B cell (primary cell): ENCODE measurements around the gene FAM184B. TPM values are rescaled to one million over a fixed set of nuclear protein-coding genes. Genes with fewer than 3 reads are reported as not detected.

Source experiments
- ATAC-seq: fragments of 200-7000 bp; cut with Tn5 transposase; one replicate; pipeline ENCODE4 v1.10.0; 2021; ENCODE audit warnings: low read depth, mild to moderate bottlenecking, moderate number of reproducible peaks, moderate library complexity
- CTCF ChIA-PET: fragments of 350-600 bp; sonication (Branson Sonifier 250); formaldehyde crosslinking; loops from one replicate; lab custom pipeline; 2021; ENCODE audit warnings: antibody characterized with exemption, inconsistent platforms; lab: Charles Lee
- POLR2A ChIA-PET: fragments of 350-600 bp; sonication (Branson Sonifier 250); formaldehyde crosslinking; loops from one replicate; lab custom pipeline; 2021; ENCODE audit warnings: antibody characterized with exemption; lab: Charles Lee
- DNase-seq: peaks from one replicate; pipeline ENCODE4 v3.0.0; 2013
- H2AFZ ChIP-seq: 2 replicates; pipeline ENCODE4 v1.6.1; 2012; ENCODE audit warnings: mild to moderate bottlenecking, low read depth, low read length; ENCODE audit not compliant: insufficient read depth, poor library complexity, severe bottlenecking
- H3K27ac ChIP-seq, 2 donors: 1 replicate in 1 of 2; 2 replicates in 1 of 2; pipeline ENCODE4 v1.5.1; 2012 to 2013; ENCODE audit warnings: low read length in 2 of 2, mild to moderate bottlenecking in 2 of 2, moderate library complexity in 1 of 2
- H3K27me3 ChIP-seq, 4 experiments: fragments of 200-600 bp in 1 of 4; sonication (generic) in 1 of 4; replicated peaks in 1 of 4; 1 replicate in 2 of 4; 2 replicates in 2 of 4; pipeline versions ENCODE4 v1.6.1 to v1.7.0; 2013 to 2016; ENCODE audit warnings: low read length in 3 of 4, mild to moderate bottlenecking in 2 of 4, mixed read lengths in 1 of 4, moderate library complexity in 1 of 4; ENCODE audit not compliant: insufficient read depth in 4 of 4, control insufficient read depth in 3 of 4; ENCODE audit errors: control extremely low read depth in 1 of 4
- H3K36me3 ChIP-seq, 2 experiments: replicated peaks in 1 of 2; 1 replicate in 1 of 2; 2 replicates in 1 of 2; pipeline versions ENCODE4 v1.6.1 to v1.7.1; 2013; ENCODE audit warnings: low read length in 1 of 2; ENCODE audit not compliant: insufficient read depth in 2 of 2, control insufficient read depth in 1 of 2; ENCODE audit errors: control extremely low read depth in 1 of 2, extremely low read depth in 1 of 2
- H3K4me1 ChIP-seq, 2 donors: fragments of 200-600 bp in 1 of 2; sonication (generic) in 1 of 2; 1 replicate in 1 of 2; 2 replicates in 1 of 2; pipeline versions ENCODE4 v1.5.1 to v1.6.1; 2013 to 2017; ENCODE audit warnings: low read length in 2 of 2; ENCODE audit not compliant: control insufficient read depth in 2 of 2, insufficient read depth in 2 of 2
- H3K4me2 ChIP-seq: replicated peaks from 2 replicates; pipeline ENCODE3; 2012; ENCODE audit warnings: mild to moderate bottlenecking, low read depth, low read length; ENCODE audit not compliant: poor library complexity, severe bottlenecking
- H3K4me3 ChIP-seq, 5 experiments: fragments of 200-600 bp in 1 of 5; sonication (generic) in 1 of 5; 1 replicate in 3 of 5; 2 replicates in 2 of 5; pipeline versions ENCODE4 v1.5.1 to v1.7.0; 2011 to 2016; ENCODE audit warnings: low read length in 4 of 5, mild to moderate bottlenecking in 4 of 5, low read depth in 2 of 5, control low read depth in 1 of 5, moderate library complexity in 1 of 5; ENCODE audit not compliant: insufficient read depth in 1 of 5; ENCODE audit errors: control extremely low read depth in 1 of 5, extremely low read depth in 1 of 5
- H3K79me2 ChIP-seq: fragments of 200-600 bp; sonication (generic); one replicate; pipeline ENCODE4 v1.6.0; 2016; ENCODE audit warnings: low read length; ENCODE audit not compliant: control insufficient read depth, insufficient read depth
- H3K9ac ChIP-seq: fragments of 200-600 bp; sonication (generic); 2 replicates; pipeline ENCODE4 v1.6.1; 2017; ENCODE audit warnings: mild to moderate bottlenecking, low read length, moderate library complexity
- H3K9me3 ChIP-seq, 3 donors: one replicate each; pipeline versions ENCODE4 v1.6.1 to v1.7.1; 2013; ENCODE audit warnings: low read length in 2 of 3; ENCODE audit not compliant: control insufficient read depth in 2 of 3, insufficient read depth in 1 of 3; ENCODE audit errors: control extremely low read depth in 1 of 3
- H4K20me1 ChIP-seq: 2 replicates; pipeline ENCODE4 v1.6.0; 2012; ENCODE audit warnings: mild to moderate bottlenecking, low read length; ENCODE audit not compliant: insufficient read depth, control insufficient read depth, poor library complexity, severe bottlenecking
- H3K27ac Mint-ChIP-seq: one replicate; pipeline ENCODE4 v1.8.0; 2021; ENCODE audit warnings: mixed read lengths
- H3K27me3 Mint-ChIP-seq: one replicate; pipeline ENCODE4 v1.8.0; 2021; ENCODE audit warnings: mixed read lengths
- H3K4me1 Mint-ChIP-seq: one replicate; pipeline ENCODE4 v1.8.0; 2021; ENCODE audit warnings: mixed read lengths
- H3K4me3 Mint-ChIP-seq: one replicate; pipeline ENCODE4 v1.8.0; 2021; ENCODE audit warnings: mixed read lengths
- H3K9me3 Mint-ChIP-seq: one replicate; pipeline ENCODE4 v1.8.0; 2022; ENCODE audit warnings: mixed read lengths; ENCODE audit not compliant: insufficient read depth
- CTCF ChIP-seq: fragments of 200-600 bp; IDR thresholded peaks from one replicate; pipeline ENCODE4 v1.8.0; 2022; ENCODE audit warnings: antibody characterized with exemption, mild to moderate bottlenecking
- EZH2 ChIP-seq: IDR thresholded peaks from 2 replicates; pipeline ENCODE4 v1.6.1; 2012; ENCODE audit warnings: borderline replicate concordance, low read depth, mild to moderate bottlenecking, moderate library complexity, low read length; ENCODE audit not compliant: insufficient read depth, poor library complexity, severe bottlenecking
- WGBS: methylation state at CpG from one replicate; pipeline ENCODE4 v1.1.5; 2013; ENCODE audit warnings: missing lambda C conversion rate; ENCODE audit not compliant: insufficient coverage; 5-methylcytosine and 5-hydroxymethylcytosine counted together
- intact Hi-C: fragments of 100-400 bp; cut with micrococcal nuclease; formaldehyde crosslinking; loops from one replicate; pipeline ENCODE4 v1.10.0; 2022
- polyA plus RNA-seq: library from polyadenylated mRNA; depleted of rRNA; stranded (reverse); fragments of >200 nt; gene quantifications from 2 replicates; pipeline ENCODE4 v1.2.3, GENCODE V29; 2012
- total RNA-seq, 2 donors: library from RNA; stranded (reverse); fragments of 120-200 nt in 1 of 2; gene quantifications; 1 replicate in 1 of 2; 2 replicates in 1 of 2; pipeline versions ENCODE4 v1.2.3 to v1.2.4, GENCODE V29; 2013 to 2022

Gene FAM184B
- total and polyA plus RNA-seq, 2 donors (not counting 1 experiment from before 2014, with no cell fraction given) = not detected

GRCh38 chr4:17723648-17724047 is 57.8 kb downstream of the FAM184B start:
- Mint-ChIP-seq H3K27ac (no peak overlapping the region), H3K4me1 (no peaks in the 10 kb centered on the region), H3K27me3 (peaks cover 17% of the 10 kb centered on the region), H3K9me3 (no peaks in the 10 kb centered on the region), H3K4me3 (no peak overlapping the region)
- Histone ChIP-seq H3K27ac (no peak overlapping the region), H3K27me3 (peaks cover 0 to under 1% (median 0%) of the 10 kb centered on the region in 4 experiments), H3K4me3 (no peak overlapping the region), H2AFZ (no peak overlapping the region), H4K20me1 (no peaks in the 10 kb centered on the region), H3K79me2 (no peaks in the 10 kb centered on the region), H3K9me3 (peaks cover 0 to 4% (median 0%) of the 10 kb centered on the region in 3 donors), H3K36me3 (no peaks in the 10 kb centered on the region), H3K4me1 (no peaks in the 10 kb centered on the region), H3K4me2 (no peak overlapping the region), H3K9ac (no peak overlapping the region)
- no peak for ATAC-seq
- no peak for DNase-seq
- WGBS = 93% methylated on average over 6 of the region's 7 CpGs
- no peak for TF ChIP-seq CTCF
- TF ChIP-seq EZH2 = no peak
- ChIA-PET CTCF (no interaction called here), POLR2A (no interaction called here)
- intact Hi-C loops = no loop called here

GRCh38 chr4:17722356-17722700 is 59.1 kb downstream of the FAM184B start:
- ChIA-PET POLR2A (no interaction called here), CTCF (interaction anchor here (0.7 kb wide), 1 partner anchor 18 kb away, joined by 3 read pairs; no protein-coding TSS in a partner anchor)
- no peak for ATAC-seq
- no peak overlapping the region for H3K4me2 ChIP-seq
- H4K20me1 ChIP-seq = no peaks in the 10 kb centered on the region
- H3K27me3 ChIP-seq = peaks cover 0 to 2% (median 0%) of the 10 kb centered on the region in 4 experiments
- no peaks in the 10 kb centered on the region for H3K79me2 ChIP-seq
- no peak overlapping the region for H3K27ac Mint-ChIP-seq
- H3K36me3 ChIP-seq = no peaks in the 10 kb centered on the region
- no peaks in the 10 kb centered on the region for H3K4me1 ChIP-seq
- H3K9me3 Mint-ChIP-seq = no peaks in the 10 kb centered on the region
- H3K27me3 Mint-ChIP-seq = peaks cover 17% of the 10 kb centered on the region
- intact Hi-C loops = no loop called here
- 96% methylated on average over 3 of the region's 3 CpGs for WGBS
- no peak for DNase-seq
- H3K9ac ChIP-seq = no peak overlapping the region
- no peak overlapping the region for H3K4me3 ChIP-seq
- TF ChIP-seq CTCF (no peak), EZH2 (no peak)
- no peaks in the 10 kb centered on the region for H3K4me1 Mint-ChIP-seq
- H3K4me3 Mint-ChIP-seq = no peak overlapping the region
- H3K9me3 ChIP-seq = no peaks in the 10 kb centered on the region
- H2AFZ ChIP-seq = no peak overlapping the region
- no peak overlapping the region for H3K27ac ChIP-seq
